ENCODE results near the gene SEMA3B.
A peak's percentile ranks its signal among the peaks of the same experiment; 100 is the strongest.
"Not testable (repeated sequence)": the region's sequence is repeated elsewhere in the genome, so short reads cannot be mapped to it uniquely, and the experiment has no call there.

Gene SEMA3B

DNA sequence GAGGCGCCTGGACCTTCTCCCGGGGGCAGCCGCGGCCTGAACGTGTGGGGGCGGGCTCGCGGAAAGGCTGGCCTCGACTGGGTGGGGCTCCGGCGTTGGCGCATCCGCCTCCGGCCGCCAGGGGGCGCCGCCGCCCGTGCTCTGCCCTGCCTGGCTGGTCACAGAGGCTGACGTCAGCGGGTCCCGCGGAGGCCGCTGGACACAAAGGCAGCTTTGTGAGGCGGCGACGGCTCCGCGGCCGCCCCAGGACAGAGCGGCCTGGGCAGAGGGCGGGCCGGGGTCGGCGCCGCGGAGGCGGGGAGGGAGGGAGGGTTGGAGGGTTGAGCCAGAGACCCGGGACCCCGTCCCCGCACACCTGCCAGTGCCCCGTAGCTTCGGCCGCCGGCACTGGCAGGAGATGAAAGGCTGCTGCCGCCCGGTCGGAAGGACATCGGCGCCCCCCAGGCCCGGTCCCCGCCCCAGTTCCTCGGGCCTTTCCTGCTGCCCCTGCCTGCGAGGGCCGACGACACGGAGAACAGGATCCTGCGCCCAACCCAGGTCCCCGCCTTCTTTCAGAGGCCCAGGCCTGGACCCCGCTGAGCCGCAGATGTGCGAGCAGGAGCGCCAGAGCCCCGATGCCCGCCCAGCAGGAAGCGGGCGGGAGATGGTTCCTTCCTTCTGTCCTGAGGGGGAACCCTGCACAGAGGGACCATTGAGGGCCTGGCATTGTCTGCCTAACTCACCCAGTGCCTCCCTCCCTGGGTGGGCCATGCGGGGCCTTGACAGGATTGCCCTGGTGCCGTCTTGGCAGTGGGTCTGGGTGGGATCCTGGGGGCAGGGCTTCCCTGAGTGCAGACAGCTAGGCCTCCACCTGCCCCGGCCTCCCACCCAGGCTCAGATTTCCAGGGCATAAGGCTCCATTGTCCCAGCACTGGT lies 8.7 kb upstream of the SEMA3B start:
- peak; percentile 92 for DNase-seq
- Mint-ChIP-seq H3K4me1 (ENCODE audit: low read depth) (peaks cover 8% of the 10 kb centered on the region), H3K36me3 (ENCODE audit: low read depth) (peaks cover 43% of the 10 kb centered on the region), H3K27ac (peak overlapping the region; percentile 84), H3K4me3 (peak overlapping the region; percentile 69), H3K9me3 (no peaks in the 10 kb centered on the region), H3K27me3 (peaks cover 3% of the 10 kb centered on the region)

DNA sequence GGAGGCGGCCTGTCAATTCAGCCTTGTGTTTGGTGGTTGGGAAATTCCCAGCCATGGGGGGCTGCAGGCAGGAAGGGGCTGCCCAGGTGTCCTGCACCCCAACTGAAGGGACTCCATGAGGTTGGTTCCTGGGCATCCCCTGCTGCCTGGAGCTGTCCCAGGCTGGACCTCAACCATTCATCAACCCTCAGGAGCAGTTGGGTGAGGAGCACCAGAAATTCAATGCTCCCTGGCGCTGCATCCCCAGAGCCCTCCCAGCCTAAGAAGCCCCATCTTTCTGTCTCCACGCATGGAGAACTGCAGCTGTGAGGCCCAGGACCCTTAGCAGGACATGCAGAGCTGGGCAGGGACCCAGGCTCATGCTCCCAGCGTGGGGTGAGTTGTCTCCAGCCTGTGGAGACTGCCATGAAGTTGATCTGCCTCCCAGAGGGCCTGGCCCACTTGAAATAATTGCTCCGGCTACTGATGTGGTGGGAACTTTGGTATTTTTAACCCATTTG lies 8.0 kb upstream of the SEMA3B start:
- Mint-ChIP-seq H3K4me3 (peak overlapping the region; percentile 69), H3K27ac (no peak overlapping the region), H3K27me3 (peaks cover 7% of the 10 kb centered on the region), H3K4me1 (ENCODE audit: low read depth) (peaks cover 8% of the 10 kb centered on the region), H3K36me3 (ENCODE audit: low read depth) (peaks cover 38% of the 10 kb centered on the region), H3K9me3 (no peaks in the 10 kb centered on the region)
- DNase-seq, result no peak

DNA sequence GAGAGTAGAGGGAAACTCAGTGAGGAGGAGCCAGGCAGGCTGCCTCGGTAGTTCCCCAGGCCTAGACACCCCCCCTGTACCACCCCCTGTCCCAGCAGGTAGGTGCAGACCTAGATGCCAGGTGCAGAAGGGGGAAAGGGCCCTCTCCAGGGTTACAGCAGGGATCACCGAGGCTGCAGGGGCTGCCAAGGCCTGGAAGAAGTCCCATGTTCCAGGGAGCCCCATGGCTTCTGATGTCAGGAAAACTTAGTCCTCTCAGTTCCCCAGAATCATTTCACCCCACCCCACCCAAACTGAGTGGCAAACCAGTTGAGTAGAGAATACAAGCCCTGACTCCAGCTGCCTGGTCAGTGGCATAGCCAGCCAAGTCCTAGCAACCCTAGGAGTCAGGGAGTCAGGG lies 7.4 kb upstream of the SEMA3B start:
- no peak overlapping the region for H3K27ac Mint-ChIP-seq
- H3K27me3 Mint-ChIP-seq, result peaks cover 10% of the 10 kb centered on the region
- peaks cover 8% of the 10 kb centered on the region for H3K4me1 Mint-ChIP-seq (ENCODE audit: low read depth)
- peaks cover 33% of the 10 kb centered on the region for H3K36me3 Mint-ChIP-seq (ENCODE audit: low read depth)
- H3K9me3 Mint-ChIP-seq, result no peaks in the 10 kb centered on the region
- no peak overlapping the region for H3K4me3 Mint-ChIP-seq
- no peak for DNase-seq

DNA sequence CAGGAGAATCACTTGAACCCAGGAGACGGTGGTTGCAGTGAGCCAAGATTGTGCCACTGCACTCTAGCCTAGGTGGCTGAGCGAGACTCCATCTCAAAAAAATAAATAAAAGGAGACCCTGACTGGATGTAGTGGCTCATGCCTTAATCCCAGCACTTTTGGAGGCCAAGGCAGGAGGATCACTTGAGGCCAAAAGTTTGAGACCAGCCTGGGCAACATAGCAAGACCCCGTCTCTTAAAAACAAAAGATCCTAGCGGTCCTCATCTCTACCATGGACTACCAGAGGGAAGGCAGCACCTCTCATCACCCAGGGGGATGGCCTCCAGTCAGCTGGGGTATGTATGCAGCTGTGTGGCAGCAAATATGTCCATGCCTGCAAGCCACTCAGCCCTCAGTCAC lies 6.7 kb upstream of the SEMA3B start:
- H3K27ac Mint-ChIP-seq; H3K4me3 Mint-ChIP-seq; H3K4me1 Mint-ChIP-seq (ENCODE audit: low read depth); H3K9me3 Mint-ChIP-seq; DNase-seq: not testable (repeated sequence)
- Mint-ChIP-seq H3K36me3 (ENCODE audit: low read depth) (peaks cover 26% of the 10 kb centered on the region), H3K27me3 (peaks cover 16% of the 10 kb centered on the region)

DNA sequence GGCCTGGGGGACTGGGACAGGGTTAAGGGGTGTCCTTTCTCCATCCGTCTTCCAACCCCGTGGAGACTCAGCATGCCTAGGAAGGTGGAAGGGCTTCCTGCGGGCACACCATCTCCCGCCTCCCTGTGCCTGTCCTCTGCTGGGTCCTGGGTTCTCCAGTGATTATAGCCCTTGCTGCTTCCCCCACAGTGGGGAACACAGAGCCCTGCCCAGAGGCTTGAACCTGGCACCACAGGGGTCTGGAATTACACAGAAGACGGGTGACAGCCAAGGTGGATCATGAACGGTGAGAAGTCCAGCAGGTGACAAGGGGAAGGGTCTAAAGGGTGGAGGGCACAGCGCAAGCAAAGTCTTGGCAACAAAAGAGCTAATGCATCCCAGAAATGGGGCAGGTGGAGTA lies 6.2 kb upstream of the SEMA3B start:
- Mint-ChIP-seq H3K36me3 (ENCODE audit: low read depth) (peaks cover 20% of the 10 kb centered on the region), H3K4me1 (ENCODE audit: low read depth) (peaks cover 8% of the 10 kb centered on the region), H3K27ac (no peak overlapping the region), H3K4me3 (no peak overlapping the region), H3K27me3 (peaks cover 18% of the 10 kb centered on the region), H3K9me3 (no peaks in the 10 kb centered on the region)
- no peak for DNase-seq

DNA sequence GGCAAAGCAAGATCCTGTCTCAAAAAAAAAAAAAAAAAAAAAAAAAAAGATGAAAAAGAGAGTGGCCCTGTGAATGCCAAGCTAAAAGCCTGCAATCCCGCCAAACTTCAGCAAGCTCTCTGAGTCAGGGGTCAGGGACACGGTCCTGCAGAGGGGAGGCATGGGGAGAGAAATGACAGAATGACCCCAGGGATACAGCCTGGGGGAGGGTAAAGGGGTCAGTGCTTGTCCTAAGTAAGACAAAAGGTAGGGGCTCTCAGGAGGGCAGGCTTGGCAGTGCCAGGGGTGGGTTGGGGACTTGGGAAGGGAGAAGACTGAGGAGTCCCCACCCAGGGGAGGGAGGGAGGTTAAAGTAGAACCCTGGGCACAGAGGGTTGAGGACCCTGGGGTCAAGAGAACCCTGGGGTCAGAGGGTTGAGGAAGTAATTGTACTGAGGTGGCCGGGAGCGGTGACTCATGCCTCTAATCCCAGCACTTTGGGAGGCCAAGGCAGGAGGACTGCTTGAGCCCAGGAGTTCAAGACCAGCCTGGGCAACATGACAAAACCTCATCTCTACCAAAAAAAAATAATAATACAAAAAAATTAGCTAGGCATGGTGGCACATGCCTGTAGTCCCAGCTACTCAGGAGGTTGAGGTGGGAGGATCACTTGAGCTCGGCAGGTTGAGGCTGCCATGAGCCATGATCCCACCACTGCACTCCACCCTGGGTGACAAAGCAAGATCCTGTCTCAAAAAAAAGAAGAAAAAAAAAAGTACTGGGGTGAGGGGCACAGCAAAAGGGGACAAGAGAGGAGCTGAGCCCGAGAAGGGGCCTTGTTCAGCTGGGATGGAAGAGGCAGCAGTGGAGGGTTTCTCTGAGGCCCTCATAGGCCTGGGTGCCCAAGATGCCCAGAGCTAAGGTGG lies 5.2 kb upstream of the SEMA3B start:
- H3K36me3 Mint-ChIP-seq (ENCODE audit: low read depth), result peaks cover 11% of the 10 kb centered on the region
- peaks cover 24% of the 10 kb centered on the region for H3K27me3 Mint-ChIP-seq
- no peak for DNase-seq
- no peaks in the 10 kb centered on the region for H3K9me3 Mint-ChIP-seq
- H3K27ac Mint-ChIP-seq, result peak overlapping the region; percentile 44
- no peak overlapping the region for H3K4me3 Mint-ChIP-seq
- peaks cover 8% of the 10 kb centered on the region for H3K4me1 Mint-ChIP-seq (ENCODE audit: low read depth)

DNA sequence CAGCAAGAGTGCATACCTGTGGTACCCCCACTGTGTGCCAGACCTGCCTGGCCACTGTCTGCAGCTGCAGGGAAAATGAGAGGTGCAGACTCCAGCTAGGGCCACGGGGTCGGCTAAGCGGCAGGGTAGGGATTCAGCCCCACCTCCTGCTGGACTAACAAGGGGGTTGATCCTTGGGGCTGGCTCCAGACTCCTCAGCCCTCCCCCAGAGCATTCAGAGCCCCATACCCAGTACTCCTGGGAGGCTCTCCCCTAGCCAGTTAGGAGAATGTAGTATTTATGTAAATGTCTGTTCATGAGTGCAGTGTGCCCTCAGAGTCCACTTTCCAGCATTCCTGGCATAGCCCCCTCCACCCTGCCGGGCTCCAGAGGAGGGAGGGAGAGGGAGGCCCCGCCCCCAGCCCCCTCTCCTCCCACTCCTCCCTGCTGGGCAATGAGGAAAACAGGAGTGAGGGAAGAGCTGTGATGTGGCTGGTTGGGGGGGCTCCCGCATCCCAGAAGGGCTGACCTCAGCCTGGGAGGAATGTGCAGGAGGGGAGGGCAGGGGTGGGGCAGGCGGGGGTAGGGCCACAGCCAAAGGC lies 4.5 kb upstream of the SEMA3B start:
- peaks cover 7% of the 10 kb centered on the region for H3K4me1 Mint-ChIP-seq (ENCODE audit: low read depth)
- H3K36me3 Mint-ChIP-seq (ENCODE audit: low read depth), result peaks cover 3% of the 10 kb centered on the region
- no peaks in the 10 kb centered on the region for H3K9me3 Mint-ChIP-seq
- H3K4me3 Mint-ChIP-seq, result no peak overlapping the region
- H3K27ac Mint-ChIP-seq, result no peak overlapping the region
- DNase-seq, result no peak
- H3K27me3 Mint-ChIP-seq, result peaks cover 24% of the 10 kb centered on the region

DNA sequence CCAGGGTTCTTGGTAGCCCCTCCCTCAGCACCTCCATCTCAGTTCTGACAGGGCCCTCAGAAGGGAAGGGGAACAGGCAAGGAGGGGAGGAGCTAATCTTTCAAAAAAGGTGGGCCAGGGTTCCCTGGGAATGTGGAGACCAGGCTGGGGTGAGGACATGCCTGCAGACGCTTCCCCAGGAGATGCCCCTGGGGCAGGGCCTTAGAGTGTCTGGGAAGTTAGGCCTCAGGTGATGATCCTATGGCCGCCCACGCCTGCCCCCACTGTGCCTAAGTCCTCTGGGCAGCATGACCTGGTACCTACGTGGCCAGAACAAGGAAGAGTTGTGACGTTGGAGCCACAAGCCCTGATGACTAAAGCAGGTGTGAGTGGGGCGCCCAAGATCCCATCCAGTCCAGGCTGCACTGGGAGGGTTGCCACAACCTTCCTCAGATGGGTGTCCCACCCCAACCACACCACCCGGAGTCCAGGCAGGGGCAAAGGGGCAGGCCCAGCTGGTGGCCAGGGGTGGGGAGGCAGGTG lies 3.9 kb upstream of the SEMA3B start:
- Mint-ChIP-seq H3K9me3 (no peaks in the 10 kb centered on the region), H3K27me3 (peaks cover 24% of the 10 kb centered on the region), H3K27ac (no peak overlapping the region), H3K4me3 (no peak overlapping the region), H3K36me3 (ENCODE audit: low read depth) (no peaks in the 10 kb centered on the region), H3K4me1 (ENCODE audit: low read depth) (peaks cover 3% of the 10 kb centered on the region)
- DNase-seq, result no peak

DNA sequence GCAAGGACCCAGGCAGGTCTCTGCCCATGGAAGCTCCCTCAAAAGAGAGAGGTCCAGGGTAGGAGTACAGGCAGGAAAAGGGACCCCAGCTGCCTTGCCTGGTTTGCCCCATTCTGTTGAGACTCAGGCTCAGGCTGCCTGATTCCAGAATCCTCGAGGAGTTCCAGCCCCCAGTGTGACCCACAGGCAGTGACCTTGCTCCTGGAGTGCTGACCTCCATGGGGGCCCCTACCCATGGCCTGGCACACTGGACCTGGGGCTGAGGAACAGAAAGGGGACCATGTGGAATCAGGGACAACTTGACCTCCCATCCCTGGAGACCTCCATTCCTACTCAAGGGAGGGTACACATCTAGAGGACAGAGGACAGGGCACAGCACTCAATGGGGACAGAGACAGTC lies 3.4 kb upstream of the SEMA3B start:
- peaks cover 1% of the 10 kb centered on the region for H3K4me1 Mint-ChIP-seq (ENCODE audit: low read depth)
- H3K4me3 Mint-ChIP-seq, result no peak overlapping the region
- H3K36me3 Mint-ChIP-seq (ENCODE audit: low read depth), result no peaks in the 10 kb centered on the region
- peak overlapping the region; percentile 50 for H3K27ac Mint-ChIP-seq
- no peaks in the 10 kb centered on the region for H3K9me3 Mint-ChIP-seq
- peaks cover 24% of the 10 kb centered on the region for H3K27me3 Mint-ChIP-seq
- no peak for DNase-seq

DNA sequence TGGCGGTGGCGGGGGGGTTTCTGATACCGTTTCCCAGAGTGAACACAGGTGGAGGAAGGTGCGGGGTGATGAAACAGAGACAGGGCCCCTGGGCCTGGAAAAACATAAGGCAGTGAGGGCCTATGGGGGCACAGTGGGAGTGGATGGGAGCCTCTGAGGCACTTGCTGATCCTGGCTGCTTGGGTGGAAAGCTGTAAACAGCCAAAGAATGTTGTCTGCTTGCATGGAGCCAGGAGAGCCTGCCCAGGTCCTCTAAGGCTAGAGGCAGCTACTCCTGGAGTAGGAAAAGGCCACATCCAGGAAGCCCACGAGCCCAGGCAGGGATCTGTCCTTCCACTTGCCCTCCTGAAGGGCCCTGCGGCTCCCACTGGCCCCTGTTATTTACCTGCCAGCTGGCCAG lies 2.9 kb upstream of the SEMA3B start:
- Mint-ChIP-seq H3K36me3 (ENCODE audit: low read depth) (no peaks in the 10 kb centered on the region), H3K27me3 (peaks cover 24% of the 10 kb centered on the region), H3K4me1 (ENCODE audit: low read depth) (peaks cover 1% of the 10 kb centered on the region), H3K9me3 (no peaks in the 10 kb centered on the region), H3K27ac (peak overlapping the region; percentile 50), H3K4me3 (no peak overlapping the region)
- DNase-seq, result no peak

DNA sequence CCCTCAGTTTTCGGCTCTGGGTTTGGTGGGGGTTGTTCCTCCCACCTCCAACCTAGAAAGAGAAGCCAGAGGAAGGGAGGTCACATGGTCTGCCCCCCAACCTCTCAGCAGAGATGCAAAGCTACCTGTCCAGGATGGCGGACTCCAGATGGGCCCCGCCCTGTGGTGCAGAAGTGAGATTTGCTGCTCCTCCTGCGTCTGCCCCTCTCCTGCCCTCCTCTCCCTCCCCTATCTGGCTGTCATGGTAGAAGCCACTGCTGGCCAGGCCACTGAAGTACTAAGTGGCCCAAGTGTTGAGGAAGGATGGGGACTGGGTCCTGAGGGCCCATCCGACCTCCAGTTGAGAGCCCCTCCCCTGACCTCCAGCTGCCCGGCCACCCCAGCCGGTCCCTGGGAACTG lies 2.1 kb upstream of the SEMA3B start:
- H3K9me3 Mint-ChIP-seq, result no peaks in the 10 kb centered on the region
- peaks cover 24% of the 10 kb centered on the region for H3K27me3 Mint-ChIP-seq
- no peak overlapping the region for H3K4me3 Mint-ChIP-seq
- no peaks in the 10 kb centered on the region for H3K36me3 Mint-ChIP-seq (ENCODE audit: low read depth)
- H3K4me1 Mint-ChIP-seq (ENCODE audit: low read depth), result peaks cover 4% of the 10 kb centered on the region
- no peak for DNase-seq
- H3K27ac Mint-ChIP-seq, result no peak overlapping the region

DNA sequence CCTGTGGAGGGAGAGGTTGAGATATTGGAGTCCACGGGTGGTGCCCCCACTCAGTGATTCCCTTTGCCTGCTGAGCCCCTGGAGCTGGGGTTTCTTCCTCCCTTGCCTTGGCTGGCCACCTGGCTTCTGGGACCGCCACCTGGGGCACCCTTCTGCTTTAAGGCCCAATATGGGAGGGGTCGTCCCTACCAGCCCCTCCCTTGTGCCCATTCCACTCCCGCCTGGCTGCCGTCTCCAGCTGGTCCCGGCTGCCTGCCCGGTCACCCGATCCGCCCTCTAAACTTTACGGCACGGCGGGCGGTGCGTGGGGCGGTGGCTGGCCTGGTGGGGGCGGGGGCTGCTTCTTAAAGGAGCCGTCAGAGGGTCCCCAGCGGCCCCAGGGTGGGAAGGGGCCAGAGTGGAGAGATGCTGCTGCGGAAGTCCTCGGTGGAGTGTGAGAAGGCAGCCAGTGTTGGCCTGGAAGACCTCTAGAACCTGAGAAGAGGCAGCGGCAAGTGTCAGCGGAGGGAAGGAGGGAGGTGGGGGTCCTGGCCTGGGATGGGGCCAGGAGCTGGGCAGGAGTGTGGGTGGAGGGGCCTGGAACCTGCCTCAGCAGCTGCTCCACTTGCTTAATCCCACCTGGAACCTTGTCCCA lies 1.6 kb upstream of the SEMA3B start:
- Mint-ChIP-seq H3K4me1 (ENCODE audit: low read depth) (peaks cover 5% of the 10 kb centered on the region), H3K9me3 (no peaks in the 10 kb centered on the region), H3K36me3 (ENCODE audit: low read depth) (no peaks in the 10 kb centered on the region), H3K27ac (no peak overlapping the region), H3K27me3 (peaks cover 24% of the 10 kb centered on the region), H3K4me3 (no peak overlapping the region)
- no peak for DNase-seq

DNA sequence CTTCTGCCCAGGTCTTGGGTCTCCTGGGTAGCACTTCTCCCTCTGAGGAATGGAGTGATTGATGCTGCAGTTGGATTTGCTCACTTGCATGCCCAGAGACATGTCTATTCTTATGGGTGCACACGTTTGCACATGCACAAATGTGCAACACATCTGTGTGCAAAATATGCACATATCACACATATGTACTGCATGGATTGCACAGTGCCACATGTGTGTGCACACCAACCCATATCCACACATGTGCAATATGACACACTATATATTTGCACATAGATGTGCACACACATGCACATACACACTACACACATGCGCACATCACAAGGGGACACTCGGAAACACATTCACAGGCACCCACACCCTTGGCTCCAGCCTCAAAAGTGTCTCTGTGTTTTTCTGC lies 671 bp upstream of the SEMA3B start:
- Mint-ChIP-seq H3K27me3 (peaks cover 29% of the 10 kb centered on the region), H3K4me3 (no peak overlapping the region), H3K27ac (no peak overlapping the region), H3K36me3 (ENCODE audit: low read depth) (no peaks in the 10 kb centered on the region), H3K9me3 (no peaks in the 10 kb centered on the region), H3K4me1 (ENCODE audit: low read depth) (peaks cover 11% of the 10 kb centered on the region)
- DNase-seq, result no peak

DNA sequence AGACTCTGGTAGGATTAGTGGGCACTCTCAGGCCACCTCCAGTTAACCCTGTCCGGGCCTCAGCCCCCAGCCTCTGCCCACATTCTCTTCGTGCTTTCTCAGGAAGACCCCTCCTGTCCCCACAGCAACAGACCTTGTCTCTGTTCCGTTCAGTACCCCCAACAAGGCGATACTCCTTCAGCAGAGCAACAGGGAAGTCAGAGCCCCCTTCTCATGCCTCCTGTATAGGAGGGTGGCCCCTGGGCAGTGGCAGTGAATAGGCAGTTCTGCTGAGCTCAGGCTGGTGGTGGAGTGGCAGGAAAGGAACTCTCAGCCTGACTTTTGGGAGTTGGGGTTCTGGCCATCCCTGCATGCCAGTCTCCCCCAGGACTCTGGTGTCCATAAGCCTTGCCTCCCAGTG lies 513 bp downstream of the SEMA3B start:
- Mint-ChIP-seq H3K4me3 (no peak overlapping the region), H3K27ac (no peak overlapping the region), H3K27me3 (peaks cover 39% of the 10 kb centered on the region), H3K9me3 (no peaks in the 10 kb centered on the region), H3K36me3 (ENCODE audit: low read depth) (no peaks in the 10 kb centered on the region), H3K4me1 (ENCODE audit: low read depth) (peaks cover 17% of the 10 kb centered on the region)
- DNase-seq, result no peak
